ENCODE data around the gene HBM.
"Not testable (repeated sequence)": the region's sequence is repeated elsewhere in the genome, so short reads cannot be mapped to it uniquely, and the experiment has no call there.

The HBM gene

DNA sequence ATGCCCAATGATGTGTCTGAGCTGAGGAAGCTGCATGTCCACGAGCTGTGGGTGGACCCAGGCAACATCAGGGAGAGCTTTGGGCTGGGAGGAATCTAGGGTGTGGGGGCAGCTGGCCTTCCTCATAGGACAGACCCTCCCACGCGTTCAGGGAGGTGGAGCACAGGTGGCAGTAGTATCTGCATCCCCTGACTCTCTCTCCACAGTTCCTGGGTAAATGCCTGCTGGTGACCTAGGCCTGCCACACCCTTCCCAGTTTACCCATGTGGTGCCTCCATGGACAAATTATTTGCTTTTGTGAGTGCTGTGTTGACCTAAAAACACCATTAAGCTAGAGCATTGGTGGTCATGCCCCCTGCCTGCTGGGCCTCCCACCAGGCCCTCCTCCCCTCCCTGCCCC is 3.2 kb downstream of the HBM start:
- no peak for DNase-seq (ENCODE audit: low spot score)

- not testable (repeated sequence) for DNase-seq (ENCODE audit: low spot score)
Observed at GRCh38 chr16:170088-170507, 4.3 kb downstream of the HBM start.

GRCh38 chr16:170788-171187 is 5.0 kb downstream of the HBM start:
- no peak for DNase-seq (ENCODE audit: low spot score)

DNA sequence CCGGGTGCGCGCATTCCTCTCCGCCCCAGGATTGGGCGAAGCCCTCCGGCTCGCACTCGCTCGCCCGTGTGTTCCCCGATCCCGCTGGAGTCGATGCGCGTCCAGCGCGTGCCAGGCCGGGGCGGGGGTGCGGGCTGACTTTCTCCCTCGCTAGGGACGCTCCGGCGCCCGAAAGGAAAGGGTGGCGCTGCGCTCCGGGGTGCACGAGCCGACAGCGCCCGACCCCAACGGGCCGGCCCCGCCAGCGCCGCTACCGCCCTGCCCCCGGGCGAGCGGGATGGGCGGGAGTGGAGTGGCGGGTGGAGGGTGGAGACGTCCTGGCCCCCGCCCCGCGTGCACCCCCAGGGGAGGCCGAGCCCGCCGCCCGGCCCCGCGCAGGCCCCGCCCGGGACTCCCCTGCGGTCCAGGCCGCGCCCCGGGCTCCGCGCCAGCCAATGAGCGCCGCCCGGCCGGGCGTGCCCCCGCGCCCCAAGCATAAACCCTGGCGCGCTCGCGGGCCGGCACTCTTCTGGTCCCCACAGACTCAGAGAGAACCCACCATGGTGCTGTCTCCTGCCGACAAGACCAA is 6.7 kb downstream of the HBM start, which contains the start of gene HBA2:
HBA2 (plus strand) TSS at position 503 of the 568 bp plus-strand sequence; CDS start at position 540, 37 bp downstream.
- not testable (repeated sequence) for DNase-seq (ENCODE audit: low spot score)

GRCh38 chr16:173211-173854 is 7.6 kb downstream of the HBM start:
- DNase-seq (ENCODE audit: low spot score), result not testable (repeated sequence)

DNA sequence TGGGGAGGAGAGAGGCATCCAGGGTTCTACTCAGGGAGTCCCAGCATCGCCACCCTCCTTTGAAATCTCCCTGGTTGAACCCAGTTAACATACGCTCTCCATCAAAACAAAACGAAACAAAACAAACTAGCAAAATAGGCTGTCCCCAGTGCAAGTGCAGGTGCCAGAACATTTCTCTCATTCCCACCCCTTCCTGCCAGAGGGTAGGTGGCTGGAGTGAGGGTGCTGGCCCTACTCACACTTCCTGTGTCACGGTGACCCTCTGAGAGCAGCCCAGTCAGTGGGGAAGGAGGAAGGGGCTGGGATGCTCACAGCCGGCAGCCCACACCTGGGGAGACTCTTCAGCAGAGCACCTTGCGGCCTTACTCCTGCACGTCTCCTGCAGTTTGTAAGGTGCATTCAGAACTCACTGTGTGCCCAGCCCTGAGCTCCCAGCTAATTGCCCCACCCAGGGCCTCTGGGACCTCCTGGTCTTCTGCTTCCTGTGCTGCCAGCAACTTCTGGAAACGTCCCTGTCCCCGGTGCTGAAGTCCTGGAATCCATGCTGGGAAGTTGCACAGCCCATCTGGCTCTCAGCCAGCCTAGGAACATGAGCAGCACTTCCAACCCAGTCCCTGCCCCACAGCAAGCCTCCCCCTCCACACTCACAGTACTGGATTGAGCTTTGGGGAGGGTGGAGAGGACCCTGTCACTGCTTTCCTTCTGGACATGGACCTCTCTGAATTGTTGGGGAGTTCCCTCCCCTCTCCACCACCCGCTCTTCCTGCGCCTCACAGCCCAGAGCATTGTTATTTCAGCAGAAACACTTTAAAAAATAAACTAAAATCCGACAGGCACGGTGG is 8.4 kb downstream of the HBM start:
- not testable (repeated sequence) for DNase-seq (ENCODE audit: low spot score)

DNA sequence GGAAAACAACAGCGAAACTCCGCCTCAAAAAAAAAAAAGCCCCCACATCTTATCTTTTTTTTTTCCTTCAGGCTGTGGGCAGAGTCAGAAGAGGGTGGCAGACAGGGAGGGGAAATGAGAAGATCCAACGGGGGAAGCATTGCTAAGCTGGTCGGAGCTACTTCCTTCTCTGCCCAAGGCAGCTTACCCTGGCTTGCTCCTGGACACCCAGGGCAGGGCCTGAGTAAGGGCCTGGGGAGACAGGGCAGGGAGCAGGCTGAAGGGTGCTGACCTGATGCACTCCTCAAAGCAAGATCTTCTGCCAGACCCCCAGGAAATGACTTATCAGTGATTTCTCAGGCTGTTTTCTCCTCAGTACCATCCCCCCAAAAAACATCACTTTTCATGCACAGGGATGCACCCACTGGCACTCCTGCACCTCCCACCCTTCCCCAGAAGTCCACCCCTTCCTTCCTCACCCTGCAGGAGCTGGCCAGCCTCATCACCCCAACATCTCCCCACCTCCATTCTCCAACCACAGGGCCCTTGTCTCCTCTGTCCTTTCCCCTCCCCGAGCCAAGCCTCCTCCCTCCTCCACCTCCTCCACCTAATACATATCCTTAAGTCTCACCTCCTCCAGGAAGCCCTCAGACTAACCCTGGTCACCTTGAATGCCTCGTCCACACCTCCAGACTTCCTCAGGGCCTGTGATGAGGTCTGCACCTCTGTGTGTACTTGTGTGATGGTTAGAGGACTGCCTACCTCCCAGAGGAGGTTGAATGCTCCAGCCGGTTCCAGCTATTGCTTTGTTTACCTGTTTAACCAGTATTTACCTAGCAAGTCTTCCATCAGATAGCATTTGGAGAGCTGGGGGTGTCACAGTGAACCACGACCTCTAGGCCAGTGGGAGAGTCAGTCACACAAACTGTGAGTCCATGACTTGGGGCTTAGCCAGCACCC is 9.5 kb downstream of the HBM start:
- DNase-seq (ENCODE audit: low spot score), result no peak

DNA sequence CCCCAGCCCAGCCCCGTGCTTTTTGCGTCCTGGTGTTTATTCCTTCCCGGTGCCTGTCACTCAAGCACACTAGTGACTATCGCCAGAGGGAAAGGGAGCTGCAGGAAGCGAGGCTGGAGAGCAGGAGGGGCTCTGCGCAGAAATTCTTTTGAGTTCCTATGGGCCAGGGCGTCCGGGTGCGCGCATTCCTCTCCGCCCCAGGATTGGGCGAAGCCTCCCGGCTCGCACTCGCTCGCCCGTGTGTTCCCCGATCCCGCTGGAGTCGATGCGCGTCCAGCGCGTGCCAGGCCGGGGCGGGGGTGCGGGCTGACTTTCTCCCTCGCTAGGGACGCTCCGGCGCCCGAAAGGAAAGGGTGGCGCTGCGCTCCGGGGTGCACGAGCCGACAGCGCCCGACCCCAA is 10.2 kb downstream of the HBM start:
- DNase-seq (ENCODE audit: low spot score), result not testable (repeated sequence)

DNA sequence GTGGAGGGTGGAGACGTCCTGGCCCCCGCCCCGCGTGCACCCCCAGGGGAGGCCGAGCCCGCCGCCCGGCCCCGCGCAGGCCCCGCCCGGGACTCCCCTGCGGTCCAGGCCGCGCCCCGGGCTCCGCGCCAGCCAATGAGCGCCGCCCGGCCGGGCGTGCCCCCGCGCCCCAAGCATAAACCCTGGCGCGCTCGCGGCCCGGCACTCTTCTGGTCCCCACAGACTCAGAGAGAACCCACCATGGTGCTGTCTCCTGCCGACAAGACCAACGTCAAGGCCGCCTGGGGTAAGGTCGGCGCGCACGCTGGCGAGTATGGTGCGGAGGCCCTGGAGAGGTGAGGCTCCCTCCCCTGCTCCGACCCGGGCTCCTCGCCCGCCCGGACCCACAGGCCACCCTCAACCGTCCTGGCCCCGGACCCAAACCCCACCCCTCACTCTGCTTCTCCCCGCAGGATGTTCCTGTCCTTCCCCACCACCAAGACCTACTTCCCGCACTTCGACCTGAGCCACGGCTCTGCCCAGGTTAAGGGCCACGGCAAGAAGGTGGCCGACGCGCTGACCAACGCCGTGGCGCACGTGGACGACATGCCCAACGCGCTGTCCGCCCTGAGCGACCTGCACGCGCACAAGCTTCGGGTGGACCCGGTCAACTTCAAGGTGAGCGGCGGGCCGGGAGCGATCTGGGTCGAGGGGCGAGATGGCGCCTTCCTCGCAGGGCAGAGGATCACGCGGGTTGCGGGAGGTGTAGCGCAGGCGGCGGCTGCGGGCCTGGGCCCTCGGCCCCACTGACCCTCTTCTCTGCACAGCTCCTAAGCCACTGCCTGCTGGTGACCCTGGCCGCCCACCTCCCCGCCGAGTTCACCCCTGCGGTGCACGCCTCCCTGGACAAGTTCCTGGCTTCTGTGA is 11.0 kb downstream of the HBM start, which contains the start of gene HBA1:
HBA1 (plus strand) TSS at position 204 of the 906 bp plus-strand sequence; CDS start at position 241, 37 bp downstream.
- not testable (repeated sequence) for DNase-seq (ENCODE audit: low spot score)

- DNase-seq (ENCODE audit: low spot score), result no peak
Observed at GRCh38 chr16:177394-177822, 11.6 kb downstream of the HBM start.

- no peak for DNase-seq (ENCODE audit: low spot score)
Observed at GRCh38 chr16:177981-178667, 12.3 kb downstream of the HBM start.

- no peak for DNase-seq (ENCODE audit: low spot score)
Observed at GRCh38 chr16:178668-179015, 12.9 kb downstream of the HBM start.

DNA sequence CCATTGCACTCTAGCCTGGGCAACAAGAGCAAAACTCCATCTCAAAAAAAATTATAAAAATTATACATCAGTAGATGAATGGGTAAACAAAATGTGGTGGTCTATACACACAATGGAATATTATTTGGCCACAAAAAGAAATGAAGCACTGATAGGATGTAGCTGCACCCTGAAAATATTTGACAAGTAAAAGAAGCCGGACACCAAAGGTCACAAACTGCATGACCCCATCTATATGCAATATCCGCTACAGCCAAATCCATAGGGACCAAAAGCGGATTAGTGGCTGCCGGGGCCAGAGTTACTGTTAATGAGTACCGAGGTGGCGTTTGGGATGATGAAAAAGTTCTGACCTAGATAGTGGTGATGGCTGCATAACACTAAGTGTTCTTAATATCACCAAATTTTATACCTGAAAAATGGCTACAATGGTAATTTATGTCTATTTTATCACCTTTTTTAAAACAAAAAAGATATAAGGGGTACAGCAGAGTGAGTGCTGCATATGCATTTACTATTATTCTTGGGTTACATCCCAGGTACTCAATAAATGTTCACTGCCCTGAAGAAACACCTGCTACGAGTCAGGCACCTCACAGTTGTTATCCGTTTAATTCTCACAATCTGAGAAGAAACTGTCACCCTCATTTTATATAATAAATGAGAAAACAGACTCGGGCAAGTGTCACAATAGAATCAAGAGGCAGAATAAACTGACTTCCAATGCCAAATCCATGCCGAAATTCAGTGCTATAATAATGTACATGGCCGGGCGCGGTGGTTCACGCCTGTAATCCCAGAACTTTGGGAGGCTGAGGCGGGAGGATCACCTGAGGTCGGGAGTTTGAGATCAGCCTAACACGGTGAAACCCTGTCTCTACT is 13.7 kb downstream of the HBM start:
- no peak for DNase-seq (ENCODE audit: low spot score)

- DNase-seq (ENCODE audit: low spot score), result peak; percentile 72
Observed at GRCh38 chr16:180101-180675, 14.4 kb downstream of the HBM start, which contains the start of gene HBQ1. HBQ1 (plus strand) TSS chr16:180459; CDS start chr16:180487, 28 bp downstream.

DNA sequence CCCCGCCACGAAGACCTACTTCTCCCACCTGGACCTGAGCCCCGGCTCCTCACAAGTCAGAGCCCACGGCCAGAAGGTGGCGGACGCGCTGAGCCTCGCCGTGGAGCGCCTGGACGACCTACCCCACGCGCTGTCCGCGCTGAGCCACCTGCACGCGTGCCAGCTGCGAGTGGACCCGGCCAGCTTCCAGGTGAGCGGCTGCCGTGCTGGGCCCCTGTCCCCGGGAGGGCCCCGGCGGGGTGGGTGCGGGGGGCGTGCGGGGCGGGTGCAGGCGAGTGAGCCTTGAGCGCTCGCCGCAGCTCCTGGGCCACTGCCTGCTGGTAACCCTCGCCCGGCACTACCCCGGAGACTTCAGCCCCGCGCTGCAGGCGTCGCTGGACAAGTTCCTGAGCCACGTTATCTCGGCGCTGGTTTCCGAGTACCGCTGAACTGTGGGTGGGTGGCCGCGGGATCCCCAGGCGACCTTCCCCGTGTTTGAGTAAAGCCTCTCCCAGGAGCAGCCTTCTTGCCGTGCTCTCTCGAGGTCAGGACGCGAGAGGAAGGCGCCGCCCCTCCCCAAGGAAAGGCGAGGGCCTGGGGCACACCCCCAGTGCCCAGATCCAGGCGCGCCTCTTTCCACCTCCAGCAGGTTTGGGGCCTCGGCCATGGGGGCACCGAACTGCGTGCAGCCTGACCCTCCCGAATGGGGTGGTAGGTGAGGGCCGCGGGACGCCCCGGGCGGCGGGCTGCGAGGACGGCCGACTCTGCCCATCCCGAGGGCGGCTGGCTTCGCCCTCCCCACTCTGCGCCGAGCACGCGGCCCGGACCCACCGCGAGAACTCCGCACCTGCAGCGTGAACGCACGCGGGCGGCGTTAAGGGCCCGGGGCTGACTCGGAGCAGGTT is 15.1 kb downstream of the HBM start:
- peak; percentile 92 for DNase-seq (ENCODE audit: low spot score)

DNA sequence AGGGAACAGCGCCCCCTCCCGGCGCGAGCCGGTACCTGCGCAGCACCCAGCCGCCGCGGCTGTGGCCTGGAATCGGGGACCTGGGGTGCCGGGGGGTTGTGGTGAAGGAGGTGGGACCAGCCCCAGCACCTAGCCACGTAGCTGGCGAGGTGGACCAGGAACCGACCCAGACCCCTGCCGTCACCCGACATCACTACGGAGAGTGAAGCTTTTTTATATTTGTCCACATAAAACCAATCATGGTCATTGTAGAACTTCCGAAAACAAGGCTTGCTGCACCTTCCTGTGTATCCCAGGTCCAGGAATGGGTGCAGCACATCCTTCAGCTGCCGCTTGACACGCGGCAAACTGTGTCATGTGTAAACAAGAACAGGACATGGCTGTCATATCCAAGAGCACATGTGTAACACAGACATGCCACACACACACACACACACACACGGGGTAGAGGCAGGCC is 15.8 kb downstream of the HBM start:
- DNase-seq (ENCODE audit: low spot score), result no peak

DNA sequence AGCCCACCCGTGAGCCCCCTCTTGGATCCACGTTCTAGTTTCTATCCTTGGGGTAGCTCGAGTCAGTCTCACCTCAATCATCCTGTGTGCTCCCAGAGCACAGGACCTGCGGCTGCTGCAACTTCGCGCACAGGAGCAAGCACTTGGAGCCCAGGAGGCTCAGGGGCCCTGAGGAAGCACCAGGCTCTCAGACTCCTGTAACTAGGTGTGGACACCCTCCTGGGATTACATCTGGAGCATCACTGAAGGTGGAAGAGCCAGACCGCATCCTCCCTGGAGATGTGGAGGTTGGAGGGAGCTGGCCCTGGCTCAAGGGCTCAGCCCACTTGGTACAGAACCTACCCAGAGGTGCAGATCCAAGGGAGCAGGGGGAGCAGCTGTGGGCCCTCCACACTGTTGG is 17.2 kb downstream of the HBM start:
- no peak for DNase-seq (ENCODE audit: low spot score)
